Activated T-cell treated with anti-CD3 and anti-CD28 coated beads for 24 hours (primary cell): ENCODE results near the gene SYNGR2.

Experiments used
- DNase-seq: peaks from one replicate; pipeline ENCODE4 v3.0.0-alpha.2; 2020; ENCODE audit warnings: low read depth

The SYNGR2 gene

GRCh38 chr17:78143214-78144146 is 24.9 kb upstream of the SYNGR2 start:
- no peak for DNase-seq

GRCh38 chr17:78144147-78144719 is 24.1 kb upstream of the SYNGR2 start:
- DNase-seq = no peak

GRCh38 chr17:78144736-78145641 is 23.4 kb upstream of the SYNGR2 start:
- DNase-seq = no peak

GRCh38 chr17:78146471-78146869 is 21.9 kb upstream of the SYNGR2 start:
- no peak for DNase-seq

- no peak for DNase-seq
Measured at GRCh38 chr17:78146881-78147280, 21.5 kb upstream of the SYNGR2 start.

GRCh38 chr17:78147315-78147998 is 20.9 kb upstream of the SYNGR2 start:
- DNase-seq = no peak

- DNase-seq = no peak
Measured at GRCh38 chr17:78148286-78149016, 19.9 kb upstream of the SYNGR2 start.

- DNase-seq = no peak
Measured at GRCh38 chr17:78151514-78152008, 16.8 kb upstream of the SYNGR2 start.

- no peak for DNase-seq
Measured at GRCh38 chr17:78154903-78155811, 13.2 kb upstream of the SYNGR2 start.

- DNase-seq = no peak
Measured at GRCh38 chr17:78159575-78160158, 8.7 kb upstream of the SYNGR2 start.

GRCh38 chr17:78163881-78164747 is 4.3 kb upstream of the SYNGR2 start:
- no peak for DNase-seq

- no peak for DNase-seq
Measured at GRCh38 chr17:78164748-78165607, 3.4 kb upstream of the SYNGR2 start.

- DNase-seq = no peak
Measured at GRCh38 chr17:78166416-78166815, 2.0 kb upstream of the SYNGR2 start.

GRCh38 chr17:78168903-78169793 is 767 bp downstream of the SYNGR2 start:
- DNase-seq = peak; percentile 58

- DNase-seq = no peak
Measured at GRCh38 chr17:78170692-78171590, 2.6 kb downstream of the SYNGR2 start.
